GM21619 (cell line): ENCODE results near the gene IL4R.

ENCODE experiments used
- ATAC-seq: cut with Tn5 transposase; IDR thresholded peaks from one replicate; pipeline ENCODE4 v1.9.1; 2021; ENCODE audit not compliant: unreplicated experiment

IL4R gene

DNA sequence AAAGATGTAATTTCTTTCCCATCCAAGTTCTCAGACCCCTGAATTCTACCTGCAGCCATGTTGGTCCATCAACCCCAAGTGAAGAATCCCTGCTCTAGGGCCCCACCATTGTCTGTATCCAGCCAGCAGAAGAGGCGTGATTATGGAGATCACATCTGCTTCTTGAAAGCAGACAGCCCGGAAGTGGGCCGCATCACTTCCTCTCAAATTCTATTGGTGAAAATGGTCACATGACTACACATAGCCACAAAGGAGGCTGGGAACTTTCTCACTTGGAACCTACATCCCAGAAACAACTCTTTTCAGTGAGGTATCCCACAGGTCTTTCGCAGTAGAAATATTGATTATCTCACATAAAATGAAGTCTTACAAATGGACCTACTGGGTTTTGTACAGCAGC, 40.1 kb downstream of the IL4R start:
- no peak for ATAC-seq

DNA sequence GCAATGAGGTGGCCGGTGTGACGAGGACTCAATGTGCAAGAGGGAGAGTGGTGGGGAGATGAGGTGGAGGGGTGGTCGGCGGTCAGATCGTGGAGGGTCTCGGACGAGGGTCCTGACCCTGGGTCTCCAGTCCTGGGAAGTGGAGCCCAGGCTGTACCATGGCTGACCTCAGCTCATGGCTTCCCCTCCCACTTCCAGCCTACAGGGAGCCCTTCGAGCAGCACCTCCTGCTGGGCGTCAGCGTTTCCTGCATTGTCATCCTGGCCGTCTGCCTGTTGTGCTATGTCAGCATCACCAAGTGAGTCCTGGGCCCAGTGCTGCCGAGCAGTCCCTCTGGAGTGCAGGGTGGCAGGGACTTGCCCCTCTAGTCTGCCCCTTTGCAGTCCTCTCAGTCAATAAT, 41.8 kb downstream of the IL4R start:
- no peak for ATAC-seq

DNA sequence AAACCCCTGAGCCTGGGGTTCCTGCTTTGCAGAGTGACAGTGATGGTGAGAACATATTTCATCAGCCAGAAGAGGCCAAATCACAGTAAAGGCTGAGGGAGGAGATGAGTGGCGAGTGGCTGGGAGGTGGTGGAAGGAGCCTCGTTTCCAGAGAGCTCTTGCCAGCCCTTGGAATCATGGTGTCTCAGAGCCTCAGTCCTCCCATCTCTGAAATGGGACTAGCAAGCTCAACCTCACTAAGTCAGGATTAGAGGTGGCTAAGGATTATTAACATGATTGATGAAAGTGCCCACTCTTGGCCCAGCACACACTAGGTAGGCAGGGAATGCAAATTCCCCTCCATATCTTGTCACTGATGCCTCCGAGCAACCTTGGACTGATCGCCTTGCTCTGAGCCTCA, 43.0 kb downstream of the IL4R start:
- ATAC-seq = no peak

DNA sequence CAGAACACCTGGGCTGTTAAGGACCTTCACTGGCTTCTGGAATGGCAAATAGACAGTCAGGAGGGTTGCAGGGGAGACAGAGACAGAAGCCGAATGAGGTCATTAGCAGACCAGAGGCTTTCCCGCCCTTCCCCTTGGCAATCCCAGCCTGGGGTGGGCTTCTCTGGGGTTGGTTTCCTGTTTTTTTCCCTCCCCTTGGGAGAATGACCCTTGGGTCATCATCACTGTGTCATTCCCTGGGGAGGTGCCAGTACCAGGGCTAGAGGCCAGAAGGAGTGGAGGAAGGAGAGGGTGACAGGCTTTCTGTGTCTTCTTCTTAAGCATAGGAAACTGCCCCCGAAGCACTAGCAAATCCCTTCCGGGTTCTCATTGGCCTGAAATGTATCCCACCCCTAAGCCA, 45.3 kb downstream of the IL4R start:
- ATAC-seq = no peak

DNA sequence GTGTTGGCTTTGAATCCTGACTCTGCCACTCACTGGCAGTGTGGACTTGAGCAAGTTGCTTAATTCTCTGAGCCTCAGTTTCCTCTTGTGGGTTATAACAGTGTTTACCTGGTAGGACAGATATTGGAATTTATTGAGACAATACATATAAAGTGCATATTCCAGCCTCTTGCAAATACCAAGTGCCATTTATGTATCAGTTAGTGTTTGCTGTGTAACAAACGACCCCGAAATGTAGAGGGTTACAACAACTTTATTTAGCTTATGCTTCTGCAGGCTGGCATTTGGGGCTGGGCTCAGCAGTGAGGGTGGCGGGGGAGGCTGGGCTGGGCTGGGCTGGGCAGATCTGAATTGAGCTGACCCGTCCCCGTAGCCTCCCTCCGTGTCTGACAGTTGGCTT, 45.8 kb downstream of the IL4R start:
- no peak for ATAC-seq

- no peak for ATAC-seq
These were observed 48.2 kb downstream of the IL4R start for GRCh38 chr16:27361987-27362386.

DNA sequence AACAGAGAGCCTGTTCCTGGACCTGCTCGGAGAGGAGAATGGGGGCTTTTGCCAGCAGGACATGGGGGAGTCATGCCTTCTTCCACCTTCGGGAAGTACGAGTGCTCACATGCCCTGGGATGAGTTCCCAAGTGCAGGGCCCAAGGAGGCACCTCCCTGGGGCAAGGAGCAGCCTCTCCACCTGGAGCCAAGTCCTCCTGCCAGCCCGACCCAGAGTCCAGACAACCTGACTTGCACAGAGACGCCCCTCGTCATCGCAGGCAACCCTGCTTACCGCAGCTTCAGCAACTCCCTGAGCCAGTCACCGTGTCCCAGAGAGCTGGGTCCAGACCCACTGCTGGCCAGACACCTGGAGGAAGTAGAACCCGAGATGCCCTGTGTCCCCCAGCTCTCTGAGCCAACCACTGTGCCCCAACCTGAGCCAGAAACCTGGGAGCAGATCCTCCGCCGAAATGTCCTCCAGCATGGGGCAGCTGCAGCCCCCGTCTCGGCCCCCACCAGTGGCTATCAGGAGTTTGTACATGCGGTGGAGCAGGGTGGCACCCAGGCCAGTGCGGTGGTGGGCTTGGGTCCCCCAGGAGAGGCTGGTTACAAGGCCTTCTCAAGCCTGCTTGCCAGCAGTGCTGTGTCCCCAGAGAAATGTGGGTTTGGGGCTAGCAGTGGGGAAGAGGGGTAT, 48.9 kb downstream of the IL4R start:
- ATAC-seq = no peak

DNA sequence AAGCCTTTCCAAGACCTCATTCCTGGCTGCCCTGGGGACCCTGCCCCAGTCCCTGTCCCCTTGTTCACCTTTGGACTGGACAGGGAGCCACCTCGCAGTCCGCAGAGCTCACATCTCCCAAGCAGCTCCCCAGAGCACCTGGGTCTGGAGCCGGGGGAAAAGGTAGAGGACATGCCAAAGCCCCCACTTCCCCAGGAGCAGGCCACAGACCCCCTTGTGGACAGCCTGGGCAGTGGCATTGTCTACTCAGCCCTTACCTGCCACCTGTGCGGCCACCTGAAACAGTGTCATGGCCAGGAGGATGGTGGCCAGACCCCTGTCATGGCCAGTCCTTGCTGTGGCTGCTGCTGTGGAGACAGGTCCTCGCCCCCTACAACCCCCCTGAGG, 49.5 kb downstream of the IL4R start:
- no peak for ATAC-seq

DNA sequence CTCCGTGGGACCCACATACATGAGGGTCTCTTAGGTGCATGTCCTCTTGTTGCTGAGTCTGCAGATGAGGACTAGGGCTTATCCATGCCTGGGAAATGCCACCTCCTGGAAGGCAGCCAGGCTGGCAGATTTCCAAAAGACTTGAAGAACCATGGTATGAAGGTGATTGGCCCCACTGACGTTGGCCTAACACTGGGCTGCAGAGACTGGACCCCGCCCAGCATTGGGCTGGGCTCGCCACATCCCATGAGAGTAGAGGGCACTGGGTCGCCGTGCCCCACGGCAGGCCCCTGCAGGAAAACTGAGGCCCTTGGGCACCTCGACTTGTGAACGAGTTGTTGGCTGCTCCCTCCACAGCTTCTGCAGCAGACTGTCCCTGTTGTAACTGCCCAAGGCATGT, 50.0 kb downstream of the IL4R start:
- no peak for ATAC-seq

DNA sequence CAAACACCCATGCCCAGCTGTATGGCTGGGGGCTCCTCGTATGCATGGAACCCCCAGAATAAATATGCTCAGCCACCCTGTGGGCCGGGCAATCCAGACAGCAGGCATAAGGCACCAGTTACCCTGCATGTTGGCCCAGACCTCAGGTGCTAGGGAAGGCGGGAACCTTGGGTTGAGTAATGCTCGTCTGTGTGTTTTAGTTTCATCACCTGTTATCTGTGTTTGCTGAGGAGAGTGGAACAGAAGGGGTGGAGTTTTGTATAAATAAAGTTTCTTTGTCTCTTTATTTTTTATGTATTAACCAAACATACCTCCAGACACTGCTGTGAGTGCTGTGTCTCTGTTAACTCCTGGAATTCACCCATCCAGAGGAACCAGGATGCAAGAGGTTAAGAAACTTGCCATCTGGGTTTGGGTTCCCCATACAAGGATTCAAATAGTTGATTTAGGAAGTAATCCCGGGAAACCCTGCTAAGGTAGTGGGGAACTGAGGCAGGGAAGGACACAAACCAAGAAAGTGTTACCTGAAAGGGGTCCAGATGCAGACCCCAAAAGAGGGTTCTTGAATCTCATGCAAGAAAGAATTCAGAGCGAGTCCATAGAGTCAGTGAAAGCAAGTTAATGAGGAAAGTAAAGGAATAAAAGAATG, 50.8 kb downstream of the IL4R start:
- ATAC-seq = no peak

DNA sequence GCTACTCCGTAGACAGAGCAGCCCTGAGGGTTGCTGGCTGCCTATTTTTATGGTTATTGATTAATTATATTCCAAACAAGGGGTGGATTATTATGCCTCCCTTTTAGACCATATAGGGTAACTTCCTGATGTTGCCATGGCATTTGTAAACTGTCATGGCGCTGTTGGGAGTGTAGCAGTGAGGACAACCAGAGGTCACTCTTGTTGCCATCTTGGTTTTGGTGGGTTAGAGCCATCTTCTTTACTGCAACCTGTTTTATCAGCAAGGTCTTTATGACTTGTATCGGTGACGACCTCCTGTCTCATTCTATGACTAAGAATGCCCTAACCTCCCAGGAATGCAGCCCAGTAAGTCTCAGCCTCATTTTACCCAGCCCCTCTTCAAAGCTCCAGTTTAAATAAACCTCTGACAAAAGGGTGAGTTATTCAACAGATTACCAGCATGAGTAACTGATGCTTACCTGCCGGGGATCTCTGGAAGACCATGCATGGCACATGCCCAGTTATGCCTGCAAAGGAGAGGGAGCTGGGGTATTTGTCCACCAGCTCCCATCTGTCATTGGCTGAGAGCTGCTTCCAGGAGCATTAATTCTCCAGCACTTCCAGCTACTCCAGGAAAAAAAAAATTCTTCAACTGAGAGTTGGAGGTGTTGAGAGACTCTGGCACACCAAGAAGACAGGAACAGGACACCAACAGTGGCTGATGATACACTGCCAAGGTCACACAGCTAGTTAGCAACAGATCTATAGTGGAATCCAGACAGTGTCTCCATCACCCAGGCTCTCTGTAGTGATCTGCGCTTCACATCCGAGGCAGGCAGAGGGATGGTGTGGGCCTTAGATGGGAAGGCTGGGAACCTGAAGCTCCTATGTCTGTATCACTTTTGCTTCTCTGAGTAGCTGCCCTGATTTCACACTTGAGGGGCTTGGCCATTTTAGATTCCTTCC, 51.6 kb downstream of the IL4R start:
- no peak for ATAC-seq

DNA sequence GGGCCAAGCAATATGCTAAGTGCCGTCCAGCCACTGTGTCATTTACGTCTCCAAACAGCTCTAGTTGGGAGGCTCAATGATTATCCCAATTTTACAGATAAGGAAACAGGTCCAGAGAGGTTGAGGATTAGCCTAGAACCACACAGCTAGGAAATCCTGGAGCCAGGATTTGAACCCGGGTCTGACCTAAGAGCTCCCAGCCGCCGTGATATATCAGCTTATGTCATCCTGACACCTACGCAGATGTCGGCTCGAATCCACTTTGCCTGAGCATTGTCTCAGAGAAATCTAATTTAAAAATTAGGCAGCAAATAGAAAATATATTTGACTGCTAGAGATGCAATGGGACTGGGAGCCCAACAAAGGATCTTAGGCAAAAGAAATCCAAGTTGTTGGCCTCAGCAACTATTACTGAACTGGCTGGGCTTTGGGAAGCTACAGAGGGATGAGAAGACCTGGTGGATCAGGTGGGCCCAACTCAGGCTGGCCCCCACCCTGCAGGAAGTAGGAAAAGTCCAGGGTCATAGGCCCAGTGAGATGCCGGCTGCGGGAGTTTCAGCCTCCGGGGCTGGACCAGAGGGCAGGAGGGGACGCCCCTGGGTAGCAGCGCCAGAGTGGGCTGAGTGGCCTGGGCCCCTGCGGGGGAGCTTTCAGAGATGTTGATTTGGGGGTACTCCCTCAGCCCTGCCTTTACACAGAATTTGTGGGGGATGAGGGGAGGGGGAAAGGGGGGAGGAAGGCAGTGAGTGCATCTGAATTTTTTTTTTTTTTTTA, 53.1 kb downstream of the IL4R start:
- peak; percentile 22 for ATAC-seq

- ATAC-seq = peak; percentile 76
These were observed 53.9 kb downstream of the IL4R start for GRCh38 chr16:27367461-27368357.

- ATAC-seq = no peak
These were observed 54.6 kb downstream of the IL4R start for GRCh38 chr16:27368358-27368722.

DNA sequence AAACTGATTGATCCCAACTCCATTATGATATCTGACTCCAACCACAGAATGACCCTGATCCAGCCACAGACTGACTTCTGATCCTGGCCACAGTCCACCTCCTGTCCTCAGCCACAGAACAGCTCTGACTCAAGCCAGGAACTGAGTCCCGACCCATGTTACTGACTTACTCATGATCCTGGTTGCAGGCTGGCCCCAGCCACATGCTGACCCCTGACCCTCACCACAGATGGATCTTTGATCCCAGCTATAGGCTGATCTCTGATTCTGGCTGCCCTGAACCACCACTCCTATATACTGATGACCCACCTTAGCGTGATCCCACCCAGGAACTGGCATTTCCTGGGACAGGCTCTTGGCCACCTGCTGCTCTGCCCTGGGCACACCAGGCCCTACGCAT, 56.0 kb downstream of the IL4R start:
- no peak for ATAC-seq

DNA sequence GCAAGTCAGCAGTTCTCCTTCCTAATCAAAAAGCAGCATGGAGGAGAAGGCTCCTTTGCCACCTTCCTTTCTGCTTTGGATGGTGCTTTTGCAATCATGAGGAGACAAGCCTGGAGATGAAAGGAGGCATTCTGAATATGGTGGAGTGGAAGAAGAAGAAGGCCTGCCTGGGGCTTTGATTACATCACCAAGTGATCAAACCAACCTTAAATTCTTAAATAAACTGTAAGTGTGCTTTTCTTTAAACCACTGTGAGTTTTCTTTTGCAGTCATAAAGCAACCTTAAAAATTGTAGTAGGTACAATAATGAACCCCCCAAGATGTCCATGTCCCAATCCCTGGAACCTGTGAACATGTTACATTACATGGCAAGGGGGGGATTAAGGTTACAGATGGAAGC, 56.5 kb downstream of the IL4R start:
- no peak for ATAC-seq

GRCh38 chr16:27373312-27373711, 59.5 kb downstream of the IL4R start:
- no peak for ATAC-seq

GRCh38 chr16:27374221-27374803, 60.5 kb downstream of the IL4R start:
- ATAC-seq = peak; percentile 34

DNA sequence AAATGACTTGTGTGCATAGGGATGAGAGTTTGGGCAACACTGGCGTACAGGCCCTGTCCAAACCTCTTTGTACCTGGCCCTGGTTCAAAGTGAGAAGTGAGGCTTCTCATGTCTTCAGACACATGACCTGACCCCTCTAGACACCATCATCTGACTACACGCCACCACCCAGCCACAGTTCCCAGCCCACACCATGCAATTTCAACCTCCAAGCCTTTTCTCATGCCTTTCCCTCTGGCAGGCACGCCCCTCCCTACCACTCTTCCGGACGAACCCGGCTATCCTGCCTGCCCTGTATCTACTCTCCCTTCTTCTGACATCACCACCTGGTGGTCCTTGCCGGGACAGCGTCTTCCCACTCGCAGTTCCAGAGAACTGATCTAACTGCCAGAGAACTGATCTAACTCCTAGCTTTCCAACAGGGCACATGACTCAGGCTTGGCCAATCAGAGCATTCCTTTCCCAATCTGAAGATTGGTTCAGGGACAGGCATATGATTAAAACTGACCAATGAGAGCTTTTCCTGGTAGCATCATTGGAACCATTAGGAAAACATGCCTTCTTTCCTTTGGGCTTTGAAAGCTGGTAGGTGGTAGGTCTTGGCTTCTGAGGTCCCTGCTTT, 61.1 kb downstream of the IL4R start:
- peak; percentile 44 for ATAC-seq
